ENCODE measurements around the gene PTPRN2. TPM values are rescaled to one million over a fixed set of nuclear protein-coding genes. Genes with fewer than 3 reads are reported as not detected.
A peak's percentile ranks its signal among the peaks of the same experiment; 100 is the strongest.
"Not testable (repeated sequence)": the region's sequence is repeated elsewhere in the genome, so short reads cannot be mapped to it uniquely, and the experiment has no call there.

PTPRN2 gene
- total and polyA plus RNA-seq, 9 of the 15 experiments (the other 6 are each of a cell fraction or from before 2014, with no cell fraction given), result not detected

- ChIA-PET CTCF (ENCODE audit: low intra/inter-chr PET ratio) (no interaction called here), POLR2A (interaction anchor here (0.6 kb wide), 1 partner anchor 10 kb away, joined by 3 read pairs; no protein-coding TSS in a partner anchor)
- no peak for DNase-seq (ENCODE audit: extremely low read depth in 1 of 4, low spot score in 3 of 4)
- Histone ChIP-seq H3K4me2 (ENCODE audit: insufficient read depth, low read length) (no peak overlapping the region), H3K79me2 (ENCODE audit: control insufficient read depth, insufficient read depth, low read length) (no peaks in the 10 kb centered on the region), H3K36me3 (ENCODE audit: control insufficient read depth, insufficient read depth, low read length) (no peaks in the 10 kb centered on the region), H4K20me1 (replicated peaks; ENCODE audit: control insufficient read depth, insufficient read depth, low read length) (peaks cover 25% of the 10 kb centered on the region), H3K9ac (ENCODE audit: insufficient read depth in 1 of 2, low read depth in 2 of 2, low read length in 2 of 2) (no peak overlapping the region), H3K4me3 (no peak overlapping the region), H3K27me3 (ENCODE audit: control insufficient read depth in 2 of 2, insufficient read depth in 2 of 2, low read length in 2 of 2) (peaks cover 56 to 86% of the 10 kb centered on the region in 2 experiments), H3K9me3 (replicated peaks; ENCODE audit: control insufficient read depth, insufficient read depth, low read depth, low read length) (no peaks in the 10 kb centered on the region), H3K4me1 (replicated peaks in 1 of 2; ENCODE audit: control insufficient read depth in 2 of 2, insufficient read depth in 2 of 2, low read length in 2 of 2) (peaks cover 0 to 11% of the 10 kb centered on the region in 2 experiments; a peak in 1 of 5 replicates), H2AFZ (ENCODE audit: low read depth, low read length) (no peak overlapping the region), H3K27ac (ENCODE audit: extremely low read depth, low read depth, low read length) (no peak overlapping the region), H3K9me1 (ENCODE audit: control insufficient read depth, insufficient read depth, low read length) (no peaks in the 10 kb centered on the region)
- FAIRE-seq, result no peak
- TF ChIP-seq NR2F6 (CRISPR knock-in tag; IDR thresholded peaks at IDR 0.05) (no peak), USF2 (CRISPR knock-in tag; IDR thresholded peaks at IDR 0.05) (0 out of 2 replicates have a peak, but pooled peaks have one; percentile 27), FOXJ2 (tag; IDR thresholded peaks at IDR 0.05) (no peak), SREBF2 (CRISPR knock-in tag; IDR thresholded peaks at IDR 0.05) (no peak), NFRKB (IDR thresholded peaks at IDR 0.05; ENCODE audit: low read depth) (no peak), HNRNPUL1 (IDR thresholded peaks at IDR 0.05; ENCODE audit: low read length) (no peak), MAFF (IDR thresholded peaks at IDR 0.05; ENCODE audit: low read length) (no peak)
- ATAC-seq, result no peak
- intact Hi-C loops (cut with micrococcal nuclease) (no loop called here), in situ Hi-C loops (cut with MboI) (no loop called here)
- WGBS (ENCODE audit: insufficient coverage, low coverage, missing lambda C conversion rate), result 5% methylated on average over 12 of the region's 12 CpGs
- BruUV-seq (replicated peaks), result no TSS peak
Measured at GRCh38 chr7:157779206-157779605, 808.4 kb downstream of the PTPRN2 start.

- H3K9ac ChIP-seq (ENCODE audit: insufficient read depth in 1 of 2, low read depth in 2 of 2, low read length in 2 of 2); H3K4me1 ChIP-seq (replicated peaks in 1 of 2; ENCODE audit: control insufficient read depth in 2 of 2, insufficient read depth in 2 of 2, low read length in 2 of 2); H3K79me2 ChIP-seq (ENCODE audit: control insufficient read depth, insufficient read depth, low read length); in situ Hi-C loops (cut with MboI); ATAC-seq; BruUV-seq (replicated peaks); POLR2A ChIA-PET; CTCF ChIA-PET (ENCODE audit: low intra/inter-chr PET ratio); H3K4me2 ChIP-seq (ENCODE audit: insufficient read depth, low read length); FAIRE-seq; DNase-seq (ENCODE audit: extremely low read depth in 1 of 4, low spot score in 3 of 4); H3K4me3 ChIP-seq; H2AFZ ChIP-seq (ENCODE audit: low read depth, low read length); H3K27ac ChIP-seq (ENCODE audit: extremely low read depth, low read depth, low read length); H3K9me1 ChIP-seq (ENCODE audit: control insufficient read depth, insufficient read depth, low read length); H3K36me3 ChIP-seq (ENCODE audit: control insufficient read depth, insufficient read depth, low read length); intact Hi-C loops (cut with micrococcal nuclease); H3K9me3 ChIP-seq (replicated peaks; ENCODE audit: control insufficient read depth, insufficient read depth, low read depth, low read length): not testable (repeated sequence)
- WGBS (ENCODE audit: insufficient coverage, low coverage, missing lambda C conversion rate), result 1% methylated on average over 14 of the region's 16 CpGs
- Histone ChIP-seq H3K27me3 (ENCODE audit: control insufficient read depth in 2 of 2, insufficient read depth in 2 of 2, low read length in 2 of 2) (peaks cover 44 to 84% of the 10 kb centered on the region in 2 experiments; a peak in 4 of 5 replicates), H4K20me1 (replicated peaks; ENCODE audit: control insufficient read depth, insufficient read depth, low read length) (peaks cover 19% of the 10 kb centered on the region)
Measured at GRCh38 chr7:157777194-157777762, 810.3 kb downstream of the PTPRN2 start.
